Left ventricle myocardium superior (tissue), 1 donor: ENCODE data around the gene MRPL50. TPM values are rescaled to one million over a fixed set of nuclear protein-coding genes. Genes with fewer than 3 reads are reported as not detected.
A peak's percentile ranks its signal among the peaks of the same experiment; 100 is the strongest.
"Not testable (repeated sequence)": the region's sequence is repeated elsewhere in the genome, so short reads cannot be mapped to it uniquely, and the experiment has no call there.

Experiments used
- ATAC-seq: fragments of 200-7000 bp; cut with Tn5 transposase; one replicate; pipeline ENCODE4 v1.9.1; 2020; ENCODE audit warnings: mild to moderate bottlenecking, moderate library complexity
- DNase-seq: peaks from one replicate; pipeline ENCODE4 v3.0.0-alpha.2; 2020
- intact Hi-C: fragments of 100-400 bp; cut with micrococcal nuclease; formaldehyde crosslinking; loops from one replicate; pipeline ENCODE4 v1.11.0; 2022
- total RNA-seq: library from RNA; stranded (reverse); fragmentation: NEBNext Ultra II Directional; extraction: Animal tissue kit (Norgen Biotek cat#: 25700); gene quantifications from one replicate; pipeline ENCODE4 v1.2.1, GENCODE V29; 2021
- donor health status: DM: no; HTN: yes; CAD: no; lungs with severe emphysema.

The MRPL50 gene
- total RNA-seq, 1 donor from 2014 or later = 18.2 TPM

- DNase-seq (no peak), ATAC-seq (peak; percentile 63)
- intact Hi-C loops = no loop called here
Measured at GRCh38 chr9:101419863-101420262, 21.4 kb upstream of the MRPL50 start.

DNA sequence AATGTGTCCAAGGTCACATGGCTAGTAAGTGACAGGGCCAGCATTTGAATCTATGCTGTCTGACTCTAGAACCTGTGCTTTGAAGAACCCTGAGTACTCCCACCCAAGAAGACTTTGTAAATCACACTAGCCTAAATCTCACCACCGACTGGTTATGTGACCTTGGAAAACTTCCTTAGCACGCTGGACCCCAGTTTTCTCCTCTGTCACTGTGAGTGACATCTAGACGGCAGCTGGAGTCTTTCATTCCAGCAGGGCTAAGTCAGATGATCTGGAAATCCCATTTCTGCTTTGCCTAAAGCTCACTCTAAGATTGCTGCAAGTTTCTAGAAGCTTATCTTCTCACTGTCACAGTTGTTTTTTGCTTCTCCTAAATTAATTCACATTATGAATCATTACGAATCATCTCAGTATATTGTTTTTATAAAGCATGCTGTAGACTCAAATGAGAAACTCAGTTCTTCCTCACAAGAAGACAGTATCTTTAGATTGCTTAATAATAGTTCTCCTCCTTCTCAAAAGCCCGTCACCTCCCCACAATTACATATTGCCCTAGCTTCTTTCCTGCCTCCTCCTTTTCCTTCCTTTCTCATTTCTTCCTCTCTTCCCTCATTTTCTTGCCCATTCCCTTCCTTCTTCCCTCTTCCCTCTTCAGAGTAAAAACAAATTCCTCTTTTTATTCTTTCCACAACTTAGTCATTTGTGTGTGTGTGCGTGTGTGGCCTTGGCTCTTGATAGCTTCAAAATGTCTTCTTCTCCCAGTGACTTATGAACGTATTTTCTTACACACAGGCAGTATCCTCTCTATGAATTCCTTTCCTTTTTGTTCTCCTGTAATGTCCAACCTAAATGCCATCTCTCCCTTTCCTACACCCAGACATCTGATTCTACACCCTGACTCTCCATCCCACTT is 20.4 kb upstream of the MRPL50 start:
- intact Hi-C loops = no loop called here
- no peak for DNase-seq
- ATAC-seq = no peak

DNA sequence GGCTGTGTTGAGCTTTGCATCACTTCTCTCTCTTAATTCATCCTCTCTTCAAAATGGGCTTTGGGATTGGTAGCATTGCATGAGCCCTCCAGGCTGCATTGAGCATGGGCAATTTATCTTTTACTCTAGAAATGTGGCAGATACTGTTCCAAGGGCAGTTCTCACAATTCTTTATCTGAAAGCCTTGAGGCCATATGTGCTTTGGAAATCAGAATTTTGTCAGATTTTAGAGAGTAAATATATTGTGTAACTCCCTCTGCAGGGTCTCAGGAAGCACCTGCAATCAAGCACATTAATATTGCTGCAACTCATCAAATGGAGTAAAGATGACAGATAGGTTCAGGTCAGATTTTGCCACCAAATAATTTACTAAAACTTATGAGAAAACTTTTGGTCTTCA is 19.6 kb upstream of the MRPL50 start:
- DNase-seq = no peak
- intact Hi-C loops = no loop called here
- no peak for ATAC-seq

- no peak for ATAC-seq
- intact Hi-C loops = no loop called here
- DNase-seq = no peak
Measured at GRCh38 chr9:101417389-101417788, 19.0 kb upstream of the MRPL50 start.

- DNase-seq = no peak
- ATAC-seq = no peak
- intact Hi-C loops = no loop called here
Measured at GRCh38 chr9:101415578-101415977, 17.2 kb upstream of the MRPL50 start.

GRCh38 chr9:101414839-101415238 is 16.4 kb upstream of the MRPL50 start:
- intact Hi-C loops = no loop called here
- ATAC-seq (no peak), DNase-seq (no peak)

DNA sequence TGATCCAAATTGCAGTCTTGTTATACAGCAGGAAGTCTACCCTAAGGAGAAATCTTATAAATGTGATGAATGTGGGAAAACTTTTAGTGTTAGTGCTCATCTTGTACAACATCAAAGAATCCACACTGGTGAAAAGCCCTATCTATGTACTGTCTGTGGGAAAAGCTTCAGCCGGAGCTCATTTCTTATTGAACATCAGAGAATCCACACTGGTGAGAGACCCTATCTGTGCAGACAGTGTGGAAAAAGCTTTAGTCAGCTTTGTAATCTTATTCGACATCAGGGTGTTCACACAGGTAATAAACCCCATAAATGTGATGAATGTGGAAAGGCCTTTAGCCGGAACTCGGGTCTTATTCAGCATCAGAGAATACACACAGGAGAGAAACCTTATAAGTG is 10.7 kb upstream of the MRPL50 start:
- DNase-seq (no peak), ATAC-seq (no peak)
- intact Hi-C loops = no loop called here

DNA sequence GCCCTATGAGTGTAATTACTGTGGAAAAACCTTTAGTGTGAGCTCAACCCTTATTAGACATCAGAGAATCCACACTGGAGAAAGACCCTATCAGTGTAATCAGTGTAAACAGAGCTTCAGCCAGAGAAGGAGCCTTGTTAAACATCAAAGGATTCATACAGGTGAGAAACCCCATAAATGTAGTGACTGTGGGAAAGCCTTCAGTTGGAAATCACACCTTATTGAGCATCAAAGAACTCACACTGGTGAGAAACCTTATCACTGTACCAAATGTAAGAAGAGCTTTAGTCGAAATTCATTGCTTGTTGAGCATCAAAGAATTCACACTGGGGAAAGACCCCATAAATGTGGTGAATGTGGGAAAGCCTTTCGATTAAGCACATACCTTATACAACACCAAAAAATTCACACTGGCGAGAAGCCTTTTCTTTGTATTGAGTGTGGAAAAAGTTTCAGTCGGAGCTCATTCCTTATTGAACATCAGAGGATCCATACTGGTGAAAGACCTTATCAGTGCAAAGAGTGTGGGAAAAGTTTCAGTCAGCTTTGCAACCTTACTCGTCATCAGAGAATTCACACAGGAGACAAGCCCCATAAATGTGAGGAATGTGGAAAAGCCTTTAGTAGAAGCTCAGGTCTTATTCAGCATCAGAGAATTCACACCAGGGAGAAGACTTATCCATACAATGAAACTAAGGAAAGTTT is 10.1 kb upstream of the MRPL50 start:
- ATAC-seq (no peak), DNase-seq (no peak)
- intact Hi-C loops = no loop called here

DNA sequence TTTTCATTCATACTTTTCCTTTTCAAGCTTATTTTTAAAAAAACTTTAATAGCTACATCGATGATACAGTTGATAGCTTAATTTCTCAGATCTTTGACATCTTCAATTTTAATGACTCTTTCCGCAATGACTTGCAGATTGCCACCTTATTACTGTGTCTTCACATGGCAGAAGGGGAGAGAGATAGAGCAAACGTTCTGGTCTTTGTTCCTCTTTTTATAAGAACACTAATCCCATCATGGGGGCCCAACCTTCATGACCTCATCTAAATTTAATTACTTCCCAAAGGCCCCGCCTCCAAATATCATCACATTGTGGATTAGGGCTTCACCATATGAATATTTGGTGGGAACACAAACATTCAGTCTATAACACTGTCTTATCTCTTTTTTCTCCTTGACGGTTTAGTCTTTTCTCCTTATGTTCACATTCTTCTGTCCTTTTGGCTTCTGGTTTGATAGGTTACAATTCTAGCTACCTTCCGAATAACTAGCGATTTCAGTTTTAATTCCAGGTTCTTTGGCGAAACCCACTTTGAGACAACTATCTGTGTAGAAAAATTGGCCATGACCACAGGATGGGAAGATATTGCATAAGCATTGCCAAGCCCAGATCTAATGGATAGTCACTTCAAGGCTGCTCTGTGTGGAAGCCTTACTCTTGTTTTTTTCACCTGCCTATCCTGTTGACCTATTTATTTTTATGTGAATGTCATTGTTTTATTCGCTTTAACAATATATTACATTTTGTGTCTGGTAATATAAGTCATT is 5.3 kb upstream of the MRPL50 start:
- intact Hi-C loops = no loop called here
- ATAC-seq = no peak
- DNase-seq = no peak

DNA sequence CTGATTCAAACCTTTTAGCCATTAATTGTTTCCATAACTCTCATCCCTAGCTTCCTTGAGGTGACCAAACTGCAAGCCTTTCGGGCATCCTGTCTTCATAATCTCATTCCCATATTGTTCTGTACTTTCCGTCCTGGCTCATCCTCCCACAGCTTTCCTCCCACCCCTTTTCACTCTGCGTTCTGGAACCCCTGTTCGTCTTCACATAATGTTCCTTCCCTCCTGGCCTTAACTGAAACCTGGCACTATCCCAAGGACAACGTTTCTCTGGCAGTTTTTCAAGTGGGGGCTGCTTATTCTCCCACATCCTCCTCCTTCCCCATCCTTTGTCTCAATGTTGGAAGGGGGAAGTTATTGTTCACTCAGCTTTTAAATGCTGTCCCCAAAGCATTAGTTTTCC is 1.7 kb upstream of the MRPL50 start:
- intact Hi-C loops = no loop called here
- DNase-seq (peak; percentile 24), ATAC-seq (peak; percentile 20)

DNA sequence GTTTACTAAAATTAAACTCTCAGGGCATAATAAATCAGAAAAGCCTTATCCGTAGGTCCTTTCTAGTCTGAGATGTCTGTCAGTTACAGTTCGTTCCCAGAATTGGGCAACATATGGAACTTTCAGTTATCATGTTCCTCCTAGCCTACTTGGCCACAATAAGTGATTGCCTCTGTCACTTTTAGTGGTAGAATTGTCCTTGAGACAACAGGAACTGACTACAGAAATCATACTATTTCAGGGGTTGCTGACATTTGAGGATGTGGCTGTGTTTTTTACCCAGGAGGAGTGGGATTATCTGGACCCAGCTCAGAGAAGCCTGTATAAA is 1.2 kb upstream of the MRPL50 start:
- intact Hi-C loops = loop anchor here (5.0 kb wide), 1 partner anchor 133 kb away; the partner anchor contains the start of gene RNF20
- ATAC-seq = no peak

DNA sequence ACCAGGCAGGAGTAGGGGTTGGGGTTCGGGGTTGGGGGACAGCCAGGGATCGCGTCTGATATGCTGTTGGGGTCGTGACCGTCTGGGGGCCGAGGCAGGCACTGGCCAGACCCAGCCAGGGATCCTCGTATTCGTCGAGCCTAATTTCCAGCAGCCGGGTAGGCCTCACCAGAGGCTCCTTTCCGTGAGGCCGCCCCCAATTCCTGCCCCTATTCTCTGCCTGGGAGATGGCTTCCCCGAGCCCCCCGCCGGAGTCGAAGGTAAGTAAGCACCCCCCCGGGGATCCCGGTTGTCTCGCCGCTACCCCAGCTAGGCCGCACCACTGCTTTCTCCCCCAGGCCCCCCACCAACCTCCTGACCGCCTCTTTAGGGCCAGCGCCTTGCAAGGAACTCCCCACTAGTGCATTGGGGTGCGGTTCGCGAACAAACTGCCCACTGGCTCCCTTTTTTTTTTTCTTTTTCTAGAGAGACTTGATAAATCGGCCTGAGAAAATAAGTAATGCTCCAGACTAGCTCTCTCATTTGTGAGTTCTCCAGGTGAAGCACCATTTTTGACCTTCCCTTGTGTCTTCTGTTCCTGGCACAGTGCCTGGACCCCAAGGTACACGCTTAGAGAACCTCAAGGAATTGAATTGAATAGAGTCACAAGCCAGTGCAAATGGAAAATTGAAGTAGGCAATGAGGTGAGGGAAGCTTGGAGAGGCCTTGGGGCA is 668 bp upstream of the MRPL50 start:
- peak; percentile 30 for ATAC-seq
- DNase-seq = no peak
- intact Hi-C loops = loop anchor here (5.0 kb wide), 1 partner anchor 133 kb away; the partner anchor contains the start of gene RNF20

More for the DNA sequence above, 1.2 kb upstream of the MRPL50 start:
- DNase-seq = no peak

- ATAC-seq = no peak
- intact Hi-C loops = loop anchor here (5.0 kb wide), 1 partner anchor 135 kb away; the partner anchor contains the start of gene RNF20
Measured at GRCh38 chr9:101397746-101398067, 711 bp downstream of the MRPL50 start.

GRCh38 chr9:101394687-101395086 is 3.7 kb downstream of the MRPL50 start:
- intact Hi-C loops = loop anchor here (5.0 kb wide), 1 partner anchor 138 kb away; the partner anchor contains the start of gene RNF20
- DNase-seq = no peak
- no peak for ATAC-seq

More at GRCh38 chr9:101397746-101398067, 711 bp downstream of the MRPL50 start:
- DNase-seq = no peak

GRCh38 chr9:101393135-101393534 is 5.3 kb downstream of the MRPL50 start:
- DNase-seq (no peak), ATAC-seq (no peak)
- intact Hi-C loops = no loop called here

DNA sequence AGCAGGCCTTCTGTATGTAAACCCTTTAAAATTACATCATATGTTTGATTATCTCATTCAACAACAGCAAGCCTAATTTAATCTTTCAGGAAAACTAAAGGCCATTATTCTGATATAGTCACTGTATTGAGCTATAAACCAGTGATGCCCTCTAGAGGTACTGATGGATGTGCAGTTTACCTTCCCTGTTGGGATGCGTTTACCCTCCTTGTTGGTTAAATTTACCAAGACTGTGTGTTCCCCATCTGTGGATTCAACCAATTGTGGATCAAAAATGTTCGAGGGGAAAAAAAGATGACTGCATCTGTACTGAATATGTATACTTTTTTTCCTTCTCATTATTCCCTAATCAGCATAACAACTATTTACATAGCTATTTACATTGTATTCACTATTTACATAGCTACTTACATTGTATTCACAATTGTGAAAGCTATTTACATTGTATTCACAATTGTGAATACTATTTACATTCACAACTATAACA is 9.9 kb downstream of the MRPL50 start:
- intact Hi-C loops = no loop called here
- no peak for ATAC-seq
- no peak for DNase-seq

DNA sequence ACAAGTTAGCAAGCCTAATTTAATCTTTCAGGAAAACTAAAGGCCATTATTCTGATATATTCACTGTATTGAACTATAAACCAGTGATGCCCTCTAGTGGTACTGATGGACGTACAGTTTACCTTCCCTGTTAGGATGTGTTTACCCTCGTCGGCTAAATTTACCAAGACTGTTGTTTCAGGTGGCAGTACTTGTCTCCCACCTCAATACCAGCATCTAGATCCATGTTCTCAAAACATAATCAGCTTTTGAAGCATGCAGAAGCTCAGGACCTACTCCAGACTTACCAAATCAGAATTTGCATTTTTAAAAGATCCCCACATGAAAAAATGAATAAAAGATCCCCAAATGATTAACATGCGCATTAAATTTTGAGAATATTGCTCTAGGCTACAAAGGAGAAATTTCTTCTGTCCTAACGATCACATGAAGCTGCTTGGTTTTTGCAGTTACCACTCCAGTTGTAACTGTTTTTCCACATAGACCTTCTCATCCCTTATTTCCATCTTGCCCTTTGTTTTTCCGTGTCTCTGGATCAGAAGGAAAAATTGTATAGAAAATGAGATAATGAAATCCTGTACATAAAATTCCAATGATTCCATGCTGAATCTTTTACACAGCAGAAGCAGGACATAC is 10.4 kb downstream of the MRPL50 start:
- DNase-seq = no peak
- peak; percentile 36 for ATAC-seq
- intact Hi-C loops = no loop called here

DNA sequence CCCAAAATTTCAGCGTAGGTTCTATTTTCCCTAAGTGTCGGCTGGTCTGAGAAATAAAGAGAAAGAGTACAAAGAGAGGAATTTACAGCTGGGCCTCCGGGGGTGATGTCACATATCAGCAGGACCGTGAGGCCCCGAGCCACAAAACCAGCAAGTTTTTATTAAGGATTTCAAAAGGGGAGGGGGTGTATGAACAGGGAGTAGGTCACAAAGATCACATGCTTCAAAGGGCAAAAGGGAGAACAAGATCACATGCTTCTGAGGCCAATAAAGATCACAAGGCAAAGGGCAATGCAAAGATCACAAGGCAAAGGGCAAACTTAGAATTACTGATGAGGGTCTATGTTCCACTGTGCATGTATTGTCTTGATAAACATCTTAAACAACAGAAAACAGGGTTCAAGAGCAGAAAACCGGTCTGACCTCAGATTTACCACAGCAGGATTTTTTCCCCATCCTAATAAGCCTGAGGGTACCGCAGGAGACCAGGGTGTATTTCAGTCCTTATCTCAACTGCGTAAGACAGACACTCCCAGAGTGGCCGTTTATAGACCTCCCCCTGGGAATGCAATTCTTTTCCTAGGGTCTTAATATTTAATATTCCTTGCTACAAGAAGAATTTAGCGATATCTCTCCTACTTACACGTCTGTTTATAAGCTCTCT is 13.4 kb downstream of the MRPL50 start, which contains the start of gene BAAT:
Gene BAAT (minus strand): TSS at position 134 of the 664 bp plus-strand sequence. CDS start 13,602 bp downstream, outside the sequence.
- intact Hi-C loops, ATAC-seq, DNase-seq: not testable (repeated sequence)
